Skin of body (tissue), 2 donors: ENCODE measurements around the gene SERPINB12. TPM values are rescaled to one million over a fixed set of nuclear protein-coding genes. Genes with fewer than 3 reads are reported as not detected.

Source experiments
- DNase-seq: peaks from one replicate; lab custom pipeline; 2025; lab: John Stamatoyannopoulos, UW
- total RNA-seq: library from RNA; depleted of rRNA; stranded (reverse); fragments of >200 nt; gene quantifications from one replicate; pipeline ENCODE4 v1.2.3, GENCODE V29; 2014

SERPINB12 gene
- total RNA-seq, 1 donor from 2014 or later: 64.6 TPM

- DNase-seq: no peak
These were observed 61.2 kb downstream of the SERPINB12 start for GRCh38 chr18:63603355-63603754.

GRCh38 chr18:63603772-63604171 is 61.6 kb downstream of the SERPINB12 start:
- DNase-seq: no peak

- no peak for DNase-seq
These were observed 62.8 kb downstream of the SERPINB12 start for GRCh38 chr18:63604791-63605567.

GRCh38 chr18:63606526-63606925 is 64.4 kb downstream of the SERPINB12 start:
- no peak for DNase-seq

- no peak for DNase-seq
These were observed 71.3 kb downstream of the SERPINB12 start for GRCh38 chr18:63613420-63613819.

GRCh38 chr18:63617049-63617914 is 75.1 kb downstream of the SERPINB12 start:
- DNase-seq: no peak

GRCh38 chr18:63617915-63618234 is 75.7 kb downstream of the SERPINB12 start:
- DNase-seq: no peak

Other genes starting within 250 kb of the SERPINB12 start
- 32.2 TPM for gene BCL2, start 222.6 kb upstream of the SERPINB12 start, total RNA-seq
- 36.8 TPM for gene KDSR, start 175.2 kb upstream of the SERPINB12 start, total RNA-seq
- gene VPS4B, start 119.9 kb upstream of the SERPINB12 start, total RNA-seq: 46.6 TPM
- gene SERPINB5, start 65.4 kb upstream of the SERPINB12 start, total RNA-seq: 130 TPM
- gene SERPINB13, start 45.0 kb downstream of the SERPINB12 start, total RNA-seq: 21.2 TPM
- gene SERPINB4, start 101.9 kb downstream of the SERPINB12 start, total RNA-seq: 29.1 TPM
- gene SERPINB3, start 119.5 kb downstream of the SERPINB12 start, total RNA-seq: 49.5 TPM
- not detected for gene SERPINB11, start 160.6 kb downstream of the SERPINB12 start, total RNA-seq
- 14.6 TPM for gene SERPINB7, start 233.0 kb downstream of the SERPINB12 start, total RNA-seq